Measurements from ENCODE around the gene CCDC40. TPM values are rescaled to one million over a fixed set of nuclear protein-coding genes. Genes with fewer than 3 reads are reported as not detected.

Gene CCDC40
- total RNA-seq, 2 donors from 2014 or later = 1.2 to 3.6 TPM

DNA sequence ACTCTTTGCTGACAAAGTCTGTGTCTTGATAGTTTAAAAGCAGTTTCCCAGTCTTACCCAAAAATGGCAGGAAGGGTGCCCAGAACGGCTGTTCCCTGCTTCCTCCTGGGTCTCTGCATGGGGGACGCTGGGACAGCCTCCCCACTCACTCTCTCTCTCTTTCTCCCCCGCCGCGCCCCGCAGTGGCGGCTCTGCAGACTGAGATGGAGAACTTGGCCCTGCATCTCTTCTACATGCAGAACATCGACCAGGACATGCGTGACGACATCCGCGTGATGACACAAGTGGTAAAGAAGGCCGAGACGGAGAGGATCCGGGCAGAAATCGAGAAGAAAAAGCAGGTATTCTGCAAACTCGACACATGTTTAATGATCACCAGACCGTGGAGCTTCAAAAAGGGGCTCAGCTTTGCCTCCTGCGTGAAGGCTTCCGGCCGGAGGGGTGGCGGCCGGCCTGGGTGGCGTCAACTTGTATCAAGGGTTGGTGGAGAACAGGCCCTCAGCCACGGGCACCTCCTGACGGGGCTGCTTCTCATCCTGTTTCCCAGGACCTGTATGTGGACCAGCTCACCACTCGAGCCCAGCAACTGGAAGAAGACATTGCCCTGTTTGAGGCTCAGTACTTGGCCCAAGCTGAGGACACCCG, 22.0 kb downstream of the CCDC40 start:
- TF ChIP-seq, protein P1, sequence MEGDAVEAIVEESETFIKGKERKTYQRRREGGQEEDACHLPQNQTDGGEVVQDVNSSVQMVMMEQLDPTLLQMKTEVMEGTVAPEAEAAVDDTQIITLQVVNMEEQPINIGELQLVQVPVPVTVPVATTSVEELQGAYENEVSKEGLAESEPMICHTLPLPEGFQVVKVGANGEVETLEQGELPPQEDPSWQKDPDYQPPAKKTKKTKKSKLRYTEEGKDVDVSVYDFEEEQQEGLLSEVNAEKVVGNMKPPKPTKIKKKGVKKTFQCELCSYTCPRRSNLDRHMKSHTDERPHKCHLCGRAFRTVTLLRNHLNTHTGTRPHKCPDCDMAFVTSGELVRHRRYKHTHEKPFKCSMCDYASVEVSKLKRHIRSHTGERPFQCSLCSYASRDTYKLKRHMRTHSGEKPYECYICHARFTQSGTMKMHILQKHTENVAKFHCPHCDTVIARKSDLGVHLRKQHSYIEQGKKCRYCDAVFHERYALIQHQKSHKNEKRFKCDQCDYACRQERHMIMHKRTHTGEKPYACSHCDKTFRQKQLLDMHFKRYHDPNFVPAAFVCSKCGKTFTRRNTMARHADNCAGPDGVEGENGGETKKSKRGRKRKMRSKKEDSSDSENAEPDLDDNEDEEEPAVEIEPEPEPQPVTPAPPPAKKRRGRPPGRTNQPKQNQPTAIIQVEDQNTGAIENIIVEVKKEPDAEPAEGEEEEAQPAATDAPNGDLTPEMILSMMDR (IDR thresholded peaks at IDR 0.05) = no peak
- no peak for DNase-seq
- H3K4me1 ChIP-seq = no peaks in the 10 kb centered on the region
- H3K27ac ChIP-seq = no peak overlapping the region
- H3K27me3 ChIP-seq = no peaks in the 10 kb centered on the region
- no peak overlapping the region for H3K4me3 ChIP-seq
- no peaks in the 10 kb centered on the region for H3K9me3 ChIP-seq
- no peaks in the 10 kb centered on the region for H3K36me3 ChIP-seq
- intact Hi-C loops (cut with DNase I) = no loop called here
- no peak overlapping the region for H3K9ac ChIP-seq (ENCODE audit: low read depth in 2 of 2, low read length in 2 of 2)

DNA sequence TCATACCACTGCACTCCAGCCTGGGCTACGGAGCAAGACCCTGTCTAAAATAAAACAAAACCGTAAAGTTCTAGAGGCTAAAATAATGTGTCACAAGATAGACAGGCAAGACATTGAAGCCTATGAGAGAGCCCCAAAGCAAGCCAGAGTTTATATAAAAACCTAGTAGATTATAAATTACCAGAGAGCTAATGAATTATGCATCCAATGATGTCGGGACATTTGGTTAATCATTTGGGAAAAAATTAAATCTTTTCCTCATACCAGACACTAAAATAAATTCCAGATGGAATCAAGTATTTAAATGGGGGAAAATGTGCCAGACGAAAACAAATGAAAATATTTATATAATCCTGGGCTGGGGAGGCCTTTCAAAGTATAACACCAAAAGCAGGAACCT, 24.2 kb downstream of the CCDC40 start:
- Histone ChIP-seq H3K4me1 (no peaks in the 10 kb centered on the region), H3K9ac (ENCODE audit: low read depth in 2 of 2, low read length in 2 of 2) (no peak overlapping the region), H3K27me3 (no peaks in the 10 kb centered on the region), H3K36me3 (no peaks in the 10 kb centered on the region), H3K9me3 (no peaks in the 10 kb centered on the region), H3K4me3 (no peak overlapping the region), H3K27ac (no peak overlapping the region)
- no peak for DNase-seq
- intact Hi-C loops (cut with DNase I) = no loop called here
- TF ChIP-seq, protein P1 (IDR thresholded peaks at IDR 0.05) = no peak

DNA sequence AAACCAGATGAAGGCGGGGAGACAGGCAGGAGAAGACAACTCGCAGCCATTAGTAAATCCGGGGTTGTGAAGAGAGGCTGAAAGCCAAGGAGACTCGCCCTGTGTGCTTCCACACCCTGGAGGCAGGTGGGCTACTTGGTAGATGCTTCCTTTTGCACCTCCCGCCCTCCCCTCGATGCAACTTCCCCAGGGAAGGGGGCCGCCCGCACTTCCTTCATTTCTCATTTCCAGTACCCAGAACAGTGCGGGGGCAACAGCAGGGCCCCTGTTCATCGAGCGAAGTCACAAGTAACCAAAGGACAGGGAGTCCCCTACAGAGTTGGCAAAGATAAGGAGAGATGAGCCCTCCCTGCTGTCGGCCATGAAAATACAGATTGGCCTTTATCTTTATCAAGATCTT, 25.0 kb downstream of the CCDC40 start:
- DNase-seq = no peak
- Histone ChIP-seq H3K36me3 (no peaks in the 10 kb centered on the region), H3K4me1 (no peaks in the 10 kb centered on the region), H3K4me3 (no peak overlapping the region), H3K27me3 (no peaks in the 10 kb centered on the region), H3K9ac (ENCODE audit: low read depth in 2 of 2, low read length in 2 of 2) (no peak overlapping the region), H3K27ac (no peak overlapping the region), H3K9me3 (no peaks in the 10 kb centered on the region)
- TF ChIP-seq, protein P1 (IDR thresholded peaks at IDR 0.05) = no peak
- intact Hi-C loops (cut with DNase I) = no loop called here

DNA sequence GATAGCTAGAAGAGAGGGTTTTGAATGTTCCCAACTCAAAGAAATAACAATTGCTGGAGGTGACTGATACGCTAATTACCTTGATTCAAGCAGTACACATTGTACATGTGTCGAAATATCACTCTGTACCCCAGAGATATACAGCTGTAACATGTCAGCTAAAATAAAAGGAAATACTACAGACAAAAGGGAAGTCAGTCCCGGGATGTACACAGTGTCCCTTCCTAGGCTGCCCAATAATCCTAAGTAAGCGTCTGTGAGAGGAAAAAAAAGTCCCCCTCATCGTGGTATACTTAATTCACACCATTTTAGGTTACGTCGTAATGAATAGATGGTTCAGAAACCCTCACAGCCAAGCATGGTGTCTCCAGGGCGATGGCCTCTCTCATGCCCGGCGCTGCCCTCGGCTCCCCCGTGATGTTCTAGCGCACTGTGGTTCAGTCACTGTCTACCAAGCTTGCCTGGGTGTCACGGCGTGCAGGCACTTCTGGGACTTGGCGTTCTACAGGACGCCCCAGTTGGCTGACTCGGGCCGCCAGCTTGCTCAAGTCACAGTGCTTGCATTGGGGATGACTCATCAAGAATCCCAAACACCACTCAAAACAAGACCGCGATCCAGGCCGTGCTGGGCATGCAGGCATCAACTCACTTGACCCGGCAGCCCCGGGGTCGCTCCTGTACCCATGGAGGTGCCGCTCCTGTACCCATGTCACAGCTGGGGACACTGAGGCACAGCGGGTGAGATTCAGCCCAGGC, 27.6 kb downstream of the CCDC40 start:
- peak; percentile 49 for DNase-seq

DNA sequence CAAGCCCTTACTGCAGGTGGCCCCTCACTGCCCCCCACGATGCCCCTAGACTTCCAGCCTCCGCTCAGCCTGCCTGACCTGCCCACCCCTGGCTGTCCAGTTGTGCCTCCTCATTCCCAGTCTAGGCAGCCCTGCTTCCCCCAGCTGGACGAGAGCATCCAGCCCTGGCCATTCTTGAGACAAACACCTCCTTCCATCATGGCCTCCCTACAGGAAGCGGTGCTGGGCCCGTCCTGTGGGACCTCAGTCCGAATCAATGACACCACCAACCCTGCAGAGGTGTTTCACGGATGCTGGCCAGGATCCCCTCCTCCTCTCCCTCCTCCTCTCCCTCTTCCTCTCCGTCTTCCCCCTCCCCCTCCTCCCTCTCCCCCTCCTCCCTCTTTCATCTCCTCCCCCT, 28.3 kb downstream of the CCDC40 start:
- Histone ChIP-seq H3K4me3 (no peak overlapping the region), H3K9ac (ENCODE audit: low read depth in 2 of 2, low read length in 2 of 2) (no peak overlapping the region), H3K4me1 (no peaks in the 10 kb centered on the region), H3K36me3 (no peaks in the 10 kb centered on the region), H3K9me3 (no peaks in the 10 kb centered on the region), H3K27me3 (no peaks in the 10 kb centered on the region), H3K27ac (no peak overlapping the region)
- DNase-seq = no peak
- TF ChIP-seq, protein P1 (IDR thresholded peaks at IDR 0.05) = no peak
- intact Hi-C loops (cut with DNase I) = no loop called here

More for the DNA sequence above, 27.6 kb downstream of the CCDC40 start:
- Histone ChIP-seq H3K4me1 (no peaks in the 10 kb centered on the region), H3K9ac (ENCODE audit: low read depth in 2 of 2, low read length in 2 of 2) (no peak overlapping the region), H3K27me3 (no peaks in the 10 kb centered on the region), H3K36me3 (no peaks in the 10 kb centered on the region), H3K9me3 (no peaks in the 10 kb centered on the region), H3K27ac (no peak overlapping the region), H3K4me3 (no peak overlapping the region)
- intact Hi-C loops (cut with DNase I) = no loop called here
- TF ChIP-seq, protein P1 (IDR thresholded peaks at IDR 0.05) = no peak
